Panc1 (cell line): ENCODE measurements around the gene SCN9A.

Experiments used
- CTCF ChIP-seq: fragments of 450-650 bp; IDR thresholded peaks from 2 replicates; pipeline ENCODE4 v1.5.1; 2017; ENCODE audit warnings: mild to moderate bottlenecking
- POLR2AphosphoS5 ChIP-seq: IDR thresholded peaks from 2 replicates; pipeline ENCODE4 v1.6.1; 2012; ENCODE audit warnings: mild to moderate bottlenecking, low read depth, low read length, moderate library complexity

- TF ChIP-seq POLR2AphosphoS5 (no peak), CTCF (no peak)
Measured at GRCh38 chr2:166282154-166282553, 93.6 kb downstream of the SCN9A start.
